HG03469 (cell line): ENCODE measurements around the gene RNASET2.
"Not testable (repeated sequence)": the region's sequence is repeated elsewhere in the genome, so short reads cannot be mapped to it uniquely, and the experiment has no call there.

Experiments
- ATAC-seq: cut with Tn5 transposase; IDR thresholded peaks from one replicate; pipeline ENCODE4 v1.9.1; 2021; ENCODE audit warnings: mild to moderate bottlenecking, moderate library complexity, moderate number of reproducible peaks; ENCODE audit not compliant: unreplicated experiment

RNASET2 gene

GRCh38 chr6:166929542-166930189 lies 26.7 kb downstream of the RNASET2 start:
- no peak for ATAC-seq

GRCh38 chr6:166928644-166929541 lies 27.5 kb downstream of the RNASET2 start:
- ATAC-seq = no peak

- no peak for ATAC-seq
Observed at GRCh38 chr6:166927935-166928643, 28.3 kb downstream of the RNASET2 start.

GRCh38 chr6:166927240-166927934 lies 29.0 kb downstream of the RNASET2 start:
- no peak for ATAC-seq

- no peak for ATAC-seq
Observed at GRCh38 chr6:166926748-166927147, 29.6 kb downstream of the RNASET2 start.

GRCh38 chr6:166925141-166925996 lies 31.0 kb downstream of the RNASET2 start:
- no peak for ATAC-seq

- no peak for ATAC-seq
Observed at GRCh38 chr6:166924531-166924930, 31.8 kb downstream of the RNASET2 start.

- no peak for ATAC-seq
Observed at GRCh38 chr6:166922937-166923336, 33.4 kb downstream of the RNASET2 start.

GRCh38 chr6:166921570-166921969 lies 34.8 kb downstream of the RNASET2 start:
- ATAC-seq = no peak

- no peak for ATAC-seq
Observed at GRCh38 chr6:166916824-166917223, 39.5 kb downstream of the RNASET2 start.

GRCh38 chr6:166915484-166915883 lies 40.9 kb downstream of the RNASET2 start:
- not testable (repeated sequence) for ATAC-seq

GRCh38 chr6:166914952-166915351 lies 41.4 kb downstream of the RNASET2 start:
- not testable (repeated sequence) for ATAC-seq

- no peak for ATAC-seq
Observed at GRCh38 chr6:166911248-166911677, 45.1 kb downstream of the RNASET2 start.

- ATAC-seq = no peak
Observed at GRCh38 chr6:166910601-166911000, 45.7 kb downstream of the RNASET2 start.

- ATAC-seq = no peak
Observed at GRCh38 chr6:166908811-166909210, 47.5 kb downstream of the RNASET2 start.

- ATAC-seq = no peak
Observed at GRCh38 chr6:166907871-166908806, 48.2 kb downstream of the RNASET2 start.

GRCh38 chr6:166907373-166907841 lies 48.9 kb downstream of the RNASET2 start:
- ATAC-seq = peak; percentile 65

- ATAC-seq = no peak
Observed at GRCh38 chr6:166906376-166907044, 49.8 kb downstream of the RNASET2 start.
